Endothelial cell of umbilical vein (primary cell): ENCODE results near the gene CDCA3. TPM values are rescaled to one million over a fixed set of nuclear protein-coding genes. Genes with fewer than 3 reads are reported as not detected.
A peak's percentile ranks its signal among the peaks of the same experiment; 100 is the strongest.

Source experiments
- BruUV-seq: library from RNA; stranded (reverse); fragments of 400-500 nt; replicated peaks from 2 replicates; lab custom pipeline; 2021; lab: Mats Ljungman, UMichigan
- CTCF ChIA-PET: fragments of 300-600, 350-600 bp; sonication (Branson Sonifier 250); formaldehyde crosslinking; loops from one replicate; lab custom pipeline; 2021; ENCODE audit warnings: antibody characterized with exemption, inconsistent platforms; lab: Charles Lee
- POLR2A ChIA-PET: fragments of 300-600, 350-600 bp; sonication (Branson Sonifier 250); formaldehyde crosslinking; loops from one replicate; lab custom pipeline; 2021; ENCODE audit warnings: antibody characterized with exemption, inconsistent platforms; lab: Charles Lee
- DNase-seq: peaks from one replicate; pipeline ENCODE4 v3.0.0-alpha.2; 2011; ENCODE audit warnings: low read depth, low spot score
- FAIRE-seq: peaks from 2 replicates; lab custom pipeline; 2011; peaks lifted over from hg19 to GRCh38; lab: Jason Lieb, UNC
- H2AFZ ChIP-seq: 2 replicates; pipeline ENCODE4 v1.6.0; 2012; ENCODE audit warnings: low read depth, low read length, control low read depth, inconsistent platforms
- H3K27ac ChIP-seq: 2 replicates; pipeline ENCODE4 v1.5.1; 2011; ENCODE audit warnings: low read depth, mild to moderate bottlenecking, control low read depth, low read length, moderate library complexity; ENCODE audit not compliant: insufficient read depth
- H3K27me3 ChIP-seq, 2 experiments: 2 replicates each; pipeline versions ENCODE4 v1.6.0 to v1.6.1; 2011; ENCODE audit warnings: low read length in 2 of 2, mixed read lengths in 1 of 2; ENCODE audit not compliant: control insufficient read depth in 2 of 2, insufficient read depth in 2 of 2
- H3K36me3 ChIP-seq, 2 experiments: 2 replicates in 1 of 2; 3 replicates in 1 of 2; pipeline ENCODE4 v1.5.1; 2011; ENCODE audit warnings: low read length in 2 of 2, mild to moderate bottlenecking in 1 of 2, moderate library complexity in 1 of 2; ENCODE audit not compliant: control insufficient read depth in 2 of 2, insufficient read depth in 2 of 2; ENCODE audit errors: extremely low read depth in 1 of 2
- H3K4me1 ChIP-seq: 3 replicates; pipeline ENCODE4 v1.5.1; 2011; ENCODE audit warnings: mild to moderate bottlenecking, low read length; ENCODE audit not compliant: control insufficient read depth, insufficient read depth; ENCODE audit errors: extremely low read depth
- H3K4me2 ChIP-seq: 2 replicates; pipeline ENCODE4 v1.6.1; 2011; ENCODE audit warnings: low read length, control low read depth, mixed read lengths; ENCODE audit not compliant: insufficient read depth
- H3K4me3 ChIP-seq, 3 experiments: fragments of 200-600 bp in 1 of 3; sonication (generic), shearing (Covaris generic) in 1 of 3; replicated peaks in 1 of 3; 2 replicates each; pipeline ENCODE4 v1.5.1; 2011 to 2016; ENCODE audit warnings: control low read depth in 3 of 3, low read length in 3 of 3, mild to moderate bottlenecking in 2 of 3, inconsistent platforms in 1 of 3, low read depth in 1 of 3, moderate library complexity in 1 of 3; ENCODE audit not compliant: insufficient read depth in 1 of 3
- H3K79me2 ChIP-seq: 2 replicates; pipeline ENCODE4 v1.6.0; 2012; ENCODE audit warnings: low read length, inconsistent platforms; ENCODE audit not compliant: control insufficient read depth, insufficient read depth
- H3K9ac ChIP-seq: replicated peaks from 2 replicates; pipeline ENCODE3; 2011; ENCODE audit warnings: low read length, control low read depth; ENCODE audit not compliant: insufficient read depth; ENCODE audit errors: extremely low read depth
- H3K9me1 ChIP-seq: replicated peaks from 3 replicates; pipeline ENCODE4 v1.6.0; 2011; ENCODE audit warnings: mild to moderate bottlenecking, low read length; ENCODE audit not compliant: control insufficient read depth, insufficient read depth; ENCODE audit errors: extremely low read depth
- H3K9me3 ChIP-seq: replicated peaks from 2 replicates; pipeline ENCODE4 v1.5.1; 2012; ENCODE audit warnings: low read length, inconsistent platforms; ENCODE audit not compliant: control insufficient read depth, insufficient read depth
- H4K20me1 ChIP-seq: replicated peaks from 2 replicates; pipeline ENCODE3; 2011; ENCODE audit warnings: mild to moderate bottlenecking, low read length; ENCODE audit not compliant: control insufficient read depth, insufficient read depth; ENCODE audit errors: extremely low read depth
- CTCF ChIP-seq, 2 donors: IDR thresholded peaks; 1 replicate in 1 of 2; 2 replicates in 1 of 2; pipeline ENCODE4 v1.5.1; 2011; ENCODE audit warnings: low read length in 2 of 2, mild to moderate bottlenecking in 2 of 2, moderate library complexity in 2 of 2, control low read depth in 1 of 2, inconsistent platforms in 1 of 2, low read depth in 1 of 2; ENCODE audit not compliant: insufficient read depth in 1 of 2; ENCODE audit errors: extremely low read depth in 1 of 2
- EZH2 ChIP-seq: IDR thresholded peaks from 2 replicates; pipeline ENCODE4 v1.6.1; 2012; ENCODE audit warnings: borderline replicate concordance, low read depth, mild to moderate bottlenecking, moderate library complexity, low read length, inconsistent platforms; ENCODE audit not compliant: severe bottlenecking
- FOS ChIP-seq: IDR thresholded peaks from 2 replicates; pipeline ENCODE4 v1.6.1; 2011; ENCODE audit warnings: mild to moderate bottlenecking, low read length, moderate library complexity, borderline replicate concordance; ENCODE audit not compliant: insufficient read depth
- GATA2 ChIP-seq: IDR thresholded peaks from 2 replicates; pipeline ENCODE4 v1.7.0; 2011; ENCODE audit warnings: low read depth, mild to moderate bottlenecking, moderate library complexity, mixed read lengths, low read length; ENCODE audit not compliant: insufficient read length, insufficient read depth
- JUN ChIP-seq: IDR thresholded peaks from 2 replicates; pipeline ENCODE4 v1.6.1; 2011; ENCODE audit warnings: borderline replicate concordance, low read depth; ENCODE audit not compliant: insufficient read length, insufficient read depth
- MYC ChIP-seq: IDR thresholded peaks from one replicate; pipeline ENCODE4 v1.6.1; 2011; ENCODE audit warnings: mild to moderate bottlenecking, low read depth, low read length
- POLR2A ChIP-seq: IDR thresholded peaks from 2 replicates; pipeline ENCODE4 v1.6.1; 2012; ENCODE audit warnings: low read depth, mild to moderate bottlenecking, control low read depth, low read length
- POLR2AphosphoS5 ChIP-seq: IDR thresholded peaks from 2 replicates; pipeline ENCODE4 v1.6.1; 2012; ENCODE audit warnings: low read depth, mild to moderate bottlenecking, control low read depth, low read length, moderate library complexity; ENCODE audit not compliant: insufficient read depth
- dilution Hi-C: fragments of 300-500 bp; cut with MboI; formaldehyde crosslinking; loops from one replicate; pipeline ENCODE4 v1.15.0; 2019; ENCODE audit warnings: low sequenced_read_pairs; ENCODE audit not compliant: extremely low pct_ligation_motif_present
- intact Hi-C: fragments of 100-400 bp; cut with micrococcal nuclease; formaldehyde crosslinking; loops from one replicate; pipeline ENCODE4 v1.10.0; 2022
- polyA plus RNA-seq, 4 experiments: library from polyadenylated mRNA; depleted of rRNA in 3 of 4; stranded (reverse) in 3 of 4; unstranded in 1 of 4; fragments of >200 nt; gene quantifications; 2 replicates each; pipeline versions ENCODE4 v1.2.1 to v1.2.3, GENCODE V29; 2011 to 2012; ENCODE audit warnings: missing spikeins in 1 of 4
- total RNA-seq: library from RNA; stranded (reverse); gene quantifications from 2 replicates; pipeline ENCODE4 v1.2.3, GENCODE V29; 2021
- TF ChIP-seq, protein P1 (sequence below): IDR thresholded peaks from 2 replicates; pipeline ENCODE4 v1.6.1; 2011; ENCODE audit not compliant: insufficient read depth, insufficient read length

The CDCA3 gene
- total and polyA plus RNA-seq, 2 donors (not counting 3 experiments of a cell fraction or from before 2014, with no cell fraction given) = 44.3 to 53.5 TPM

DNA sequence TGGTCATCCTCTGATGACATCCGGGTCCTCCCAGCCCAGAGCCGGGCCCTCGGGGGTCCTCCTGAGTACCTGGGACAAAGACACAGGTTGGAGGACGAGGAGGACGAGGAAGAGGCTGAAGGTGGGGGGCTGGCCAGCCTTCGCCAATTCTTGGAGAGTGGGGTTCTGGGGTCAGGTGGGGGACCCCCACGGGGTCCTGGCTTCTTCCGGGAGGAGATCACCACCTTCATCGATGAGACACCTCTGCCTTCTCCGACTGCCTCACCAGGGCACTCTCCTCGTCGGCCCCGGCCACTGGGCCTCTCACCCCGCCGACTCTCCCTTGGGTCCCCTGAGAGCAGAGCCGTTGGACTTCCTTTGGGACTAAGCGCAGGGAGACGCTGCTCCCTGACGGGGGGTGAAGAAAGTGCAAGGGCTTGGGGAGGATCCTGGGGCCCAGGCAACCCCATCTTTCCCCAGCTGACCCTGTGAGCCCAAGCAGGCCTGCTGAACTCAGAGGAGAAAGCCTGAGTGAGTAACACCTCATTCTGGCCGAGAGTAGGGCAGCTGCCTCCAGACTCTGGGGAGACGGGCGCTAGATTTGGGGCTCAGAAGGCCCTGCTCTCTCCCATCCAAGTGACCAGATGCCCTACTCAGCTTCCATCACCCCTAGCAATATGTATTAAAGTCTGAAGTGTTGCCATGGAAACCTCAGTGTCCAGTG is 24.2 kb downstream of the CDCA3 start:
- H2AFZ ChIP-seq = peak overlapping the region; percentile 43
- intact Hi-C loops = no loop called here
- H3K79me2 ChIP-seq = peaks cover 25% of the 10 kb centered on the region
- FAIRE-seq (no peak), DNase-seq (no peak)
- dilution Hi-C loops = no loop called here
- no peak overlapping the region for H3K4me3 ChIP-seq
- no peak overlapping the region for H3K27ac ChIP-seq
- no peak overlapping the region for H3K9ac ChIP-seq
- BruUV-seq = no TSS peak
- H3K4me1 ChIP-seq = peaks cover 23% of the 10 kb centered on the region
- TF ChIP-seq POLR2A (no peak), JUN (no peak), POLR2AphosphoS5 (no peak), CTCF (IDR thresholded peaks at IDR 0.05; ENCODE audit: extremely low read depth in 1 of 2, insufficient read depth in 1 of 2, low read depth in 1 of 2, low read length in 2 of 2) (no peak), GATA2 (no peak), EZH2 (no peak), FOS (no peak), MYC (no peak)
- TF ChIP-seq, protein P1, sequence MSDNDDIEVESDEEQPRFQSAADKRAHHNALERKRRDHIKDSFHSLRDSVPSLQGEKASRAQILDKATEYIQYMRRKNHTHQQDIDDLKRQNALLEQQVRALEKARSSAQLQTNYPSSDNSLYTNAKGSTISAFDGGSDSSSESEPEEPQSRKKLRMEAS = no peak
- ChIA-PET POLR2A (no interaction called here), CTCF (interaction anchor here (1.2 to 12.0 kb wide), 6 partner anchors 46 to 207 kb away, joined by 5 to 148 read pairs (median 7); partner anchors contain the start of genes MLF2 and PTMS)
- no peaks in the 10 kb centered on the region for H4K20me1 ChIP-seq
- H3K9me3 ChIP-seq = no peaks in the 10 kb centered on the region
- no peak overlapping the region for H3K4me2 ChIP-seq
- peaks cover 0 to 8% of the 10 kb centered on the region in 2 experiments for H3K36me3 ChIP-seq
- no peaks in the 10 kb centered on the region for H3K9me1 ChIP-seq
- H3K27me3 ChIP-seq = peaks cover 3% of the 10 kb centered on the region in 2 experiments
